ENCODE measurements around the gene AXL. TPM values are rescaled to one million over a fixed set of nuclear protein-coding genes. Genes with fewer than 3 reads are reported as not detected.
"Not testable (repeated sequence)": the region's sequence is repeated elsewhere in the genome, so short reads cannot be mapped to it uniquely, and the experiment has no call there.

The AXL gene
- total RNA-seq, 1 donor = 368 TPM

DNA sequence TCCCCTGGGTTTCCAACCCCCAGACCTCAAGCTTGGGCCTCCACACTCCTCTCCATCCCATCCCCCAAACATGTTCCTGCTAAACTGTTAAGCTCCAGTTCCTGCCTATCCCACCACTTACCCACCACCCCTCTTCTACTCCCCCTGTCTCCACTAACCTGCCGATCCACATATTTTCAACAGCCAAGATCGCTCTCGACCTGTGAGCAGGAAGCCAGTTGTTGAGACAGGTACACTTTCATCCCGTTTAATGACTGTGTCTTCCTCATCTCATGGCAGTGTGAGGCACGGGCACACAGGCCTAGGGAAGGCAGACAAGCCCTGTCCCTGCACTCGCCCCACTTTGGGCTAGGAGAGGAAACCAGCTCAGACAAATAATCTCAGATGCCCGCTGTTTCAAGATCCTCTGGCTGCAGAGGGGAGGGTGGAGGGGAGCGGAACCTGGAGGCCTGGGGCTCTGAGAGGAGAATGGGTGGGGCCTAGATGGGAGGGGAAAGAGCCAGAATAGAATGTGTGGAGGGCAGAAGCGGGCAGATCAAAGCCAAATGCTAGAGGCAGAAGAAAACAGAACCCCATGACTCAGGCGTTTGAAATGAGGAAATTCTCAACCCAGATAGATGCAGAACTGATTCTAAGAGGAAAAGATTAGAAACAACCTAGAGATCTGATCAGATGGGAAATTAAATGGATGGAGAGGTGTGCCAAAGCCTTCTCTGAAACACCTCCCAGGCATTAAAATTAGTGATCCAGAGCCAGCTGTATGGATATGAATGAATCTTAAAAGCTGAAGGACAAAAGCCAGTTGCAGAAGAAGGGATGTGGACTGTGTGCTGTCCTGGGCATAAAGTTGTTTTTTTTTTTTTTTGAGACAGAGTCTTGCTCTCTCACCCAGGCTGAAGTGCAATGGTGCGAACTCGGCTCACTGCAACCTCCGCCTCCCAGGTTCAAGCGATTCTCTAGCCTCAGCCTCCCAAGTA lies 42.9 kb upstream of the AXL start:
- H3K4me1 ChIP-seq (ENCODE audit: insufficient read depth, low read length) = no peaks in the 10 kb centered on the region
- no peaks in the 10 kb centered on the region for H3K9me3 ChIP-seq (ENCODE audit: low read depth, low read length)
- H3K79me2 ChIP-seq (ENCODE audit: insufficient read depth, low read length) = no peaks in the 10 kb centered on the region
- H3K4me3 ChIP-seq (ENCODE audit: insufficient read depth, low read length) = no peak overlapping the region
- TF ChIP-seq, protein P1, sequence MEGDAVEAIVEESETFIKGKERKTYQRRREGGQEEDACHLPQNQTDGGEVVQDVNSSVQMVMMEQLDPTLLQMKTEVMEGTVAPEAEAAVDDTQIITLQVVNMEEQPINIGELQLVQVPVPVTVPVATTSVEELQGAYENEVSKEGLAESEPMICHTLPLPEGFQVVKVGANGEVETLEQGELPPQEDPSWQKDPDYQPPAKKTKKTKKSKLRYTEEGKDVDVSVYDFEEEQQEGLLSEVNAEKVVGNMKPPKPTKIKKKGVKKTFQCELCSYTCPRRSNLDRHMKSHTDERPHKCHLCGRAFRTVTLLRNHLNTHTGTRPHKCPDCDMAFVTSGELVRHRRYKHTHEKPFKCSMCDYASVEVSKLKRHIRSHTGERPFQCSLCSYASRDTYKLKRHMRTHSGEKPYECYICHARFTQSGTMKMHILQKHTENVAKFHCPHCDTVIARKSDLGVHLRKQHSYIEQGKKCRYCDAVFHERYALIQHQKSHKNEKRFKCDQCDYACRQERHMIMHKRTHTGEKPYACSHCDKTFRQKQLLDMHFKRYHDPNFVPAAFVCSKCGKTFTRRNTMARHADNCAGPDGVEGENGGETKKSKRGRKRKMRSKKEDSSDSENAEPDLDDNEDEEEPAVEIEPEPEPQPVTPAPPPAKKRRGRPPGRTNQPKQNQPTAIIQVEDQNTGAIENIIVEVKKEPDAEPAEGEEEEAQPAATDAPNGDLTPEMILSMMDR (IDR thresholded peaks at IDR 0.05; ENCODE audit: extremely low read depth, low read depth, low read length) = no peak
- H3K27ac ChIP-seq (ENCODE audit: low read depth, low read length) = no peak overlapping the region
- peak overlapping the region; percentile 61 for H2AFZ ChIP-seq (ENCODE audit: low read length)
- no peaks in the 10 kb centered on the region for H3K36me3 ChIP-seq (ENCODE audit: insufficient read depth, low read length)
- H4K20me1 ChIP-seq (ENCODE audit: insufficient read depth, low read length) = no peaks in the 10 kb centered on the region
- peak; percentile 95 for DNase-seq (ENCODE audit: insufficient read length, low spot score, missing footprints)
- H3K4me2 ChIP-seq (ENCODE audit: insufficient read depth, low read length) = peak overlapping the region; percentile 13
- H3K27me3 ChIP-seq (ENCODE audit: insufficient read depth, low read length) = no peaks in the 10 kb centered on the region

DNA sequence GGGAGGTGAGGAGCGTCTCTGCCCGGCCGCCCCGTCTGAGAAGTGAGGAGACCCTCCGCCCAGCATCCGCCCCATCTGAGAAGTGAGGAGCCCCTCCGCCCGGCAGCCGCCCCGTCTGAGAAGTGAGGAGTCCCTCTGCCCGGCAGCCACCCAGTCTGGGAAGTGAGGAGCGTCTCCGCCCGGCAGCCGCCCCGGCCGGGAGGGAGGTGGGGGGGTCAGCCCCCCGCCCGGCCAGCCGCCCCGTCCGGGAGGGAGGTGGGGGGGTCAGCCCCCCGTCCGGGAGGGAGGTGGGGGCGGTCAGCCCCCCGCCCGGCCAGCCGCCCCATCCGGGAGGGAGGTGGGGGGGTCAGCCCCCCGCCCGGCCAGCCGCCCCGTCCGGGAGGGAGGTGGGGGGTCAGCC lies 38.9 kb upstream of the AXL start:
- not testable (repeated sequence) for H3K79me2 ChIP-seq (ENCODE audit: insufficient read depth, low read length); H3K4me3 ChIP-seq (ENCODE audit: insufficient read depth, low read length); H3K4me1 ChIP-seq (ENCODE audit: insufficient read depth, low read length); DNase-seq (ENCODE audit: insufficient read length, low spot score, missing footprints); H3K4me2 ChIP-seq (ENCODE audit: insufficient read depth, low read length); H2AFZ ChIP-seq (ENCODE audit: low read length); H3K36me3 ChIP-seq (ENCODE audit: insufficient read depth, low read length); H4K20me1 ChIP-seq (ENCODE audit: insufficient read depth, low read length); H3K9me3 ChIP-seq (ENCODE audit: low read depth, low read length); H3K27ac ChIP-seq (ENCODE audit: low read depth, low read length); H3K27me3 ChIP-seq (ENCODE audit: insufficient read depth, low read length)

DNA sequence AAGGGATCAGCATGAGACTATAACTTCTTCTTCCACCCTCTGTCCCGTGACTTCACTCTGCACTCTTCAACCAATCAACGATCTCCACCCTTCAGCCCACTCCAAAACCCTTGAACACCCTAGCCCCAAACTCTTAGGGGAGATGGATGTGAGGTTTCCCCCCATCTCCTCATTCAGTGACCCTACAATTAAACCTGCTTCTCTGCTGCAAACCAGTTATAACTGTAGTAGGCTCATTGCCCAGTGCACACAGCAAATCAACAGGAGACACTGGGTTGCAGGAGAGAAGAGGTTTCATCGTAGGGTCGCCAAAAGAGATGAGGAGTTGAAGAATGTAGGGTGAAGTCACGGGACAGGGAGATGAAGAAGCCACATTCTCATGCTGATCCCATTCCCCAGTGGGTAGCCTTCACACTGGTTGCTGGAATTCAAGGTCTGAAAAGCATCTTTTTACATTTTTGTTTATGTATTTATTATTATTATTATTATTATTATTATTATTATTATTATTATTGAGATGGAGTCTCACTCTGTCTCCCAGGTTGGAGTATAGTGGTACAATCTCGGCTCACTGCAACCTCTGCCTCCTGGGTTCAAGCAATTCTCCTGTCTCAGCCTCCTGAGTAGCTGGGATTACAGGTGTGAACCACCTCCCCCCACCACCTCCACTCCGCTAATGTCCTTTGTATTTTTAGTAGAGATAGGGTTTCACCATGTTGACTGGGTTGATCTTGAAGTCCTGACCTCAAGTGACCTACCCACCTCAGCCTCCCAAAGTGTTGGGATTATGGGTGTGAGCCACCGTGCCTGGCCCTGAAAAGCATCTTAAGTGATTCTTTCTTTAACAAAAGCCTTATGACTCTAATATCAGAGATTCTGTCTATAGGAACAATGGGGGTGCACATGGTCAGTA lies 31.8 kb upstream of the AXL start:
- no peaks in the 10 kb centered on the region for H3K4me1 ChIP-seq (ENCODE audit: insufficient read depth, low read length)
- H3K4me3 ChIP-seq (ENCODE audit: insufficient read depth, low read length) = no peak overlapping the region
- H3K79me2 ChIP-seq (ENCODE audit: insufficient read depth, low read length) = no peaks in the 10 kb centered on the region
- no peak overlapping the region for H3K27ac ChIP-seq (ENCODE audit: low read depth, low read length)
- DNase-seq (ENCODE audit: insufficient read length, low spot score, missing footprints) = no peak
- H3K27me3 ChIP-seq (ENCODE audit: insufficient read depth, low read length) = peaks cover 24% of the 10 kb centered on the region
- TF ChIP-seq, protein P1 (IDR thresholded peaks at IDR 0.05; ENCODE audit: extremely low read depth, low read depth, low read length) = no peak
- no peak overlapping the region for H2AFZ ChIP-seq (ENCODE audit: low read length)
- H3K36me3 ChIP-seq (ENCODE audit: insufficient read depth, low read length) = no peaks in the 10 kb centered on the region
- H3K9me3 ChIP-seq (ENCODE audit: low read depth, low read length) = no peaks in the 10 kb centered on the region
- no peaks in the 10 kb centered on the region for H4K20me1 ChIP-seq (ENCODE audit: insufficient read depth, low read length)
- H3K4me2 ChIP-seq (ENCODE audit: insufficient read depth, low read length) = no peak overlapping the region

DNA sequence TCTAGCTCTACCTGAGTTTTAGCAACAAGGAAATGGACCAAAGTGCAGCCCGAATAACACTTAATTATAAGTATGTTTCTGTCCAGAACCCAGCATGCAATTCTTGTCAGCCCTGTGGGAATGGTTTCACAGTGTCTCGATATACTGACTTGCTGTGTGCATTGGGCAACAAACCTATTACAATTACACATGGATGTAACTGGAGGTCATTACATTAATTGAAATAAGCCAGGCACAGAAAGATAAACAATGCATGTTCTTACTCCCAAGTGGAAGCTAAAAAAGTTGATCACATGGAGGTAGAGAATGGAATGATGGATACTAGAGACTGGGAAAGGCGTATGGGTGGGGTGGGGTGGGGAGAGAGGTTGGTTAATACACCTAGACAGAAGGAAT lies 31.1 kb upstream of the AXL start:
- TF ChIP-seq, protein P1 (IDR thresholded peaks at IDR 0.05; ENCODE audit: extremely low read depth, low read depth, low read length) = no peak
- Histone ChIP-seq H3K4me3 (ENCODE audit: insufficient read depth, low read length) (no peak overlapping the region), H3K4me2 (ENCODE audit: insufficient read depth, low read length) (no peak overlapping the region), H2AFZ (ENCODE audit: low read length) (no peak overlapping the region), H4K20me1 (ENCODE audit: insufficient read depth, low read length) (no peaks in the 10 kb centered on the region), H3K27ac (ENCODE audit: low read depth, low read length) (no peak overlapping the region), H3K79me2 (ENCODE audit: insufficient read depth, low read length) (no peaks in the 10 kb centered on the region), H3K4me1 (ENCODE audit: insufficient read depth, low read length) (no peaks in the 10 kb centered on the region), H3K27me3 (ENCODE audit: insufficient read depth, low read length) (peaks cover 30% of the 10 kb centered on the region), H3K36me3 (ENCODE audit: insufficient read depth, low read length) (no peaks in the 10 kb centered on the region), H3K9me3 (ENCODE audit: low read depth, low read length) (no peaks in the 10 kb centered on the region)
- DNase-seq (ENCODE audit: insufficient read length, low spot score, missing footprints) = no peak
